ENCODE results near the gene IPO9.

The IPO9 gene

GRCh38 chr1:201907621-201908020, 78.7 kb downstream of the IPO9 start:
- DNase-seq: no peak

GRCh38 chr1:201911826-201912571, 83.0 kb downstream of the IPO9 start:
- DNase-seq: no peak

DNA sequence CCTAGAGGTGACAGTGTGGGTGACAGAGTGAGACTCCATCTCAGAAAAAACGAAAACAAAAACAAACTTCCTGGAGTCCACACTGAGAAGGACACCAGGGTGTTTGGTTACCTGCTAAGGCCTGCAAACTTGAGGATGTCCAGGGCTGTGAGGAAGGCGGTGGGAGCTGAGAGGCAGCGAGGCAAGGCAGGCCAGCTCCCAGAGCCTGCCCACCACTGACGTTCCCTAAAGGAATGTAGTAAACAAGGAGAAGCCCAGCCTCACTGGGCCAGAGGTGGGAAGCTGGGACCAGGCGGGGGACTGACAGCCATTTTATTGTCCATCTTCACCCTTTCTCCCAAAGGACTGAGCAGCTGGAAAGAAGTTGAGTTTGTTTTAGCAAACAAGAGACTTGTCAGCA, 83.9 kb downstream of the IPO9 start:
- DNase-seq: no peak

DNA sequence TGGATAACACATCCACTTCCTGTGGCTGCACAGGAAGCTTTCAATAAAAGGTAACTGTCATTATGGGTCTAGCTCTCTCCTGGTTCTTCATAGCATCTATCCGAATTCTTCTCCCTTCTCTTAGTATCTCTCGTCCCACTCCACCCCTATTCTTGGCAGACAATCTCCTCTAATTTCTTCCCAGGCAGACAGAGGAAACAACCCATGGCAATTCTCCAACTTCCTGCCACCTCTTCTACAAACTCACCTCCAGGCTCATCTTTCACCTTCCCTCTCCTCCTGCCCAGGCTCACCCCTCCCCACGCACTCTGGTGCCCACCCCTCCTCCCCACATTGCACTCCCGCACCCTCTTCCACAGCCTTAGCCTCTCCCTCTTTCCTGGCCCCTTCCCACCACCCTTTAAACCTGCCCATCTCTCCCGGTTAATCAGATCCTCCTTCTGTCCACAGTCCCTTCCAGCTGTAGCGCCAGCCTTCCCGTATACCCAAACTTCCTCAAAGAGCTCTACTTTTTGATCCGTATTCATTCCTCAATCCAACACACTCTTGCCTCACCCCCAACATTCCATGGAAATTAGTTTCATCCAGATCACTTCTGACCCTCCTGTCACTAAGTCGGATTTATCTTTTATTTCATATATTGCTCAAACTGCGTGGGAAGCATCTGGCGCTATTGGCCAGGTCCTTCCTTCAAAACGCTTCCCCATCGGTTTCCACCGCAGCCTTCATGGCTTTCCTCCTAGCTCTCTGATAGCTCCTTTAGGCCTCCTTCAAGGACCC, 85.7 kb downstream of the IPO9 start:
- no peak for DNase-seq

DNA sequence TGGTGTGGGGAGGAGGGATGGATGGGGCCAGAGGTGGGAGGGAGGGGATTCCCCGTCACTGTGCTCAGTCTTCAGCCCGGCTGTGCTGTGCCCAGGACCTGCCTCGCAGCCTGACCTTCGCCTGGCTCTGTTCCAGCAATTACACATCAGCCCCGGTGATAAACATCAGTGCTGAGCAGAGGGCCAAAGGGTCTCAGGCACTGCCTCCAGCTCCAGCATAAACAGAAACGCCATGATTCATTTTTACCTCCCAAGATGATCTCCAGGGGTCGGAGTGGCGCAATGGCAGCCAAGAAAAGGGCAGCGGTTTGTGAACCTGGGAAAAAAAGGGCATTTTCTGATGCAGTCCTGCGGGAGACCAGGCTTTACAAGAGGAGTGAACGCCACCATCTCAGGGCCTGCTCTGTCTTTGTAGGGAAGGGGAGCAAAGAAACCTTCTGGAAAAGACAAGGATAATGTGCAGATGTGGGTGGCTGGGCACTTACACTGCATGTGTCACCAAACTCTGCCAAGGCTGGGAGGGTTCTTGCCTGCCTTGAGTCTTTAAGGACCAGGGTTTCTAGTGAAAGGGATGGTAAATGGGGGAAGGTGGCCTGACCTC, 87.8 kb downstream of the IPO9 start:
- DNase-seq: no peak

DNA sequence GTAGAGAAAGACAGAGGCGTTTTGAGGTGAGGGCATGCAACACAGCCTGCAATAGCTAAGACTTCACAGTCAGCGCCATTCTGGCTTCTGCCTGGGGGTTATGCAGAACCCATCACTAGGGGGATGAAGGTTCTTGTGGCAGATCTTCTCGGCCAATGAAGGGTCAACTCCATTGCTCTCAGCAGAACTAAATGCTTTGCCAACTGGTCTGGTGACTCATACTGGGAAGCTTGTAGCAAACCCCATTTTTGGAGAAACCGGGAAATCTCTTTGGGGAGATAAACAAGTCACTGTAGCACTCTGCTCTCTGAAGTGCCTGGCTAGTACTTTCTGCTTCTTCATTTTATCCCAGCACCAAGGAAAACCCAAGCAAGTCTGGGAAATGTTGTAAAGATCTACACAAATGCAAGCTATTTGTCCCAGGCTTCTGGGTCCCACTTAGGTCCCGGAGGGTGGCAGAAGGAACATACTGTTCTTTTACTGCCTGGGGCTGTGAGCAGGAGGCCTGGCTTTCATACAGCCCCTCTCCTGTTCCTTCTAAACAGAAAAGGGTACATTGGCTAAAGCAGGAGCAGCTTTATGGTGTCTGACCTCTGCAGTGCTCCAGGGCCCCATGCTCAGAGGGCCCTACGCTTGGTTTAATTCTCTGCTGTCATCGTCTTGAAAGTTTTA, 88.5 kb downstream of the IPO9 start:
- no peak for DNase-seq

- DNase-seq: no peak
These were observed 89.4 kb downstream of the IPO9 start for GRCh38 chr1:201918343-201918742.

DNA sequence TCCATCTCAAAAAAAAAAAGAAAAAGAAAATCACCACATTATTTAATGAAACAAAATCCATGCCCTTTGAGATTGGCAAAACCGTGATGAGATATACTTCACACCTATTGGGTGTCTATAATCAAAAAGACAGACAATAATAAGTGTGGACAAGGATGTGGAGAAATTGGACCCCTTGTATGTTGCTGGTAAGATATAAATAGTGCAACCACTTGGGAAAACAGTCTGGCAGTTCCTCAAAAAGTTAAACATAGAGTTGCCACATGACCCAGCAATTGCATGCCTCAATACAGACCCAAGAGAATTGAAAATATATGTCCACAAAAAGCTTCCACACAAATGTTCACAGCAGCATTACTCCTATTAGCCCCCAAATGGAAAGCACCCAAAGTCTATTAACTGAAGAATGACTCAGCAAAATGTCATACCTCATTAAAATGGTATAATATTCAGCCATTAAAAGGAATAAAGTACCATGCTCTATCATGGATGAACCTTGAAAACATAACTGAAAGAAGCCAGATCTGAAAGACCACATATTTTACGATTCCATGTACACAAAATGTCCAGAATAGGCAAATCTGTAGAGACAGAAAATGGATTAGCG, 93.1 kb downstream of the IPO9 start:
- DNase-seq: no peak

DNA sequence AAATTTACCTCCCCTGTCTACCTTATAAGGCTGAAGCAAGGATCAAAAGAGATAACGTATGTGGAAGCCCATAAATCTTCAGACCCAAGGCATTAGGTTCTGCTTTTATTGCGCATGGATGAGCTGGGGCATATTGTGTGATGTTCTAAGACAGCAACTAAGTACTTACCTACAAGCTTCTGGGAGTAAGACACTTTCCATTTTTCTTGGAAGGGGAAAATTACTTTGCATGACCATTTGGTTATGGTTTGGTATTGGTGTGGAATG, 96.3 kb downstream of the IPO9 start:
- DNase-seq: no peak

- no peak for DNase-seq
These were observed 97.2 kb downstream of the IPO9 start for GRCh38 chr1:201925981-201926645.

DNA sequence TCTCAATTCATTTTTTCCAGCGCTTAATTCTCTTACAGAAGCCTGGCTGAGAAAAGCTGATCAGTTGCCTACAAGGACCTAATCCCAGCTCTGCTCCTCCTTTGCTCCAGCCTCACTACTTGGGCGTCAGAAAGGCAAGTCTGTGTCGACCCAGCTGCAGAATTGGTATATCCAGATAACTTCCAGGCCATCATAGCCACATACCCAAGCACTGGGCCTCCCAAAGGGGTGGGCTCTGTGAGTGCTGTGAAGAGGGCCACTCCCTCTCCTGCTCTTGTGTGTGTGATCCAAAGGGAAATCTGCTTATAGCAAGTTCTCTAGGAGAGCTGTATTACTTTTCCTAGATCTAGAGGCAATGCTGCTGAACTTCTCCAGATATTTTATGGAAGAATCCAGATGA, 99.3 kb downstream of the IPO9 start:
- DNase-seq: no peak

DNA sequence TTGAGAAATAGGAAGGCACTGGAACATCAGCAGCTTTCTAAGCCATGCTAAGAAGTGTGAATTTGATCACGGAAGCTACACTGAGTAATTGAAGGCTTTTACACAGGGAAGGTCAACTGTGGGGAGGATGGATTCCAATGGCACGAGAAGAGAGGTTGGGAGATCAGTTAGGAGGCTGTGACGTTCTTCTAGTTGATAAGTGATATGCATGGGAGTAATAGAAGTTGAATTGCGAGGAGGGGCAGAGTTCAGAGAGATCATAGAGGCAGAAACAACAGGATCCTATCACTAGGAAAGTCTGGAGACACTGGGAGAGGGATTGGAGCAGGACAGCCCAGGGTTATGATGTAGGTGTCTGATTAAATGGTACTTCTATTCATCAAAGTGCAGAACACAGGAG, 101.2 kb downstream of the IPO9 start:
- no peak for DNase-seq

DNA sequence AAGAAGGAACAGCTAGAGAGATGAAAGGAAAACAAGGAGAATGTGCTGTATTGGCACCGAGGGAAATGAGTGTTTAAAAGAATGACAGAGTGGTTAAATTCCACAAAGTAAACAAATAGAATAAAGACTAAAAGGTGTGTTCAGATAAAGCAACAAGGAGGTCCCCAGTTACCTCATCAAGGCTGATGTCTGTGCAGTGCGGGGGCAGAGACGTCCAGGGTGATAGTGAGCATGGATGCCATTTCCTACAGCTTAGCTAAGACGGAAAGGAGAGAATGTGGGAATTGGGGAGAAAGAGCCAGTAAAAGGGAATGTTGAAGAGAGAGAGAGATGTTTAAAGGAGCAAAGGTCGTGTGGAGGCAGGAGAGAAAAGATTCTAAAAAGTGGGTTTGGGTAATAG, 101.8 kb downstream of the IPO9 start:
- no peak for DNase-seq
